ENCODE results near the gene NFATC3. TPM values are rescaled to one million over a fixed set of nuclear protein-coding genes. Genes with fewer than 3 reads are reported as not detected.

NFATC3 gene
- total RNA-seq, 2 donors from 2014 or later, result 15.5 to 19.5 TPM

DNA sequence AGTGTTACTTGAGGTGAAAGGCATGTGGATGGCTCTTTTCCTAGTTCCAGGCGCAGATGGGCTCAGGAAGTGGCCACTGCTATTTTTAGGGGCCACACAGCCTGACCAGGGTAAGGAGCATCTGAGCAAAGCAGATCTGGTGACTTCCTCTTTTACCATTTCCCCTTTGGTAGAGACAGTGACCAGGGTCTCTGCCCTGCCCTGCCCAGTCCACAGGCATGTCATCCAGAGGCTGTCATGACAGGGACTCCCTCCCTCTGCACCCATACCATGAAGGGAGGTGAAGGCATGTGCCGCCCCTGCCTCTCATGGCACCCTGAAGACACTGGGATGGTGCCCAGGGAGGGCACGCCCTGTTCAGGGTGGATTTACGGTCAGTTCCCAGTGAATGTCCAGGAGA is 162.2 kb downstream of the NFATC3 start:
- H3K36me3 ChIP-seq (replicated peaks in 1 of 2; ENCODE audit: insufficient read depth in 1 of 2, low read depth in 2 of 2), result peaks cover 0 to 2% of the 10 kb centered on the region in 2 donors
- 88 to 94% methylated on average over 2 to 4 of the region's 4 CpGs for WGBS, 2 donors
- intact Hi-C loops (cut with DNase I), result no loop called here
- H3K27ac ChIP-seq, result peak overlapping the region in 1 of 4 donors; percentile 31
- no peaks in the 10 kb centered on the region for H3K27me3 ChIP-seq
- TF ChIP-seq POLR2A (IDR thresholded peaks at IDR 0.05) (peak in 1 of 3 donors; percentile 5), CTCF (IDR thresholded peaks at IDR 0.05) (no peak)
- ATAC-seq, result no peak
- no peaks in the 10 kb centered on the region for H3K9me3 ChIP-seq
- H3K4me3 ChIP-seq, result no peak overlapping the region
- H3K4me1 ChIP-seq, result peaks cover 20% of the 10 kb centered on the region
- DNase-seq, result peak in 1 of 4 donors; percentile 57

DNA sequence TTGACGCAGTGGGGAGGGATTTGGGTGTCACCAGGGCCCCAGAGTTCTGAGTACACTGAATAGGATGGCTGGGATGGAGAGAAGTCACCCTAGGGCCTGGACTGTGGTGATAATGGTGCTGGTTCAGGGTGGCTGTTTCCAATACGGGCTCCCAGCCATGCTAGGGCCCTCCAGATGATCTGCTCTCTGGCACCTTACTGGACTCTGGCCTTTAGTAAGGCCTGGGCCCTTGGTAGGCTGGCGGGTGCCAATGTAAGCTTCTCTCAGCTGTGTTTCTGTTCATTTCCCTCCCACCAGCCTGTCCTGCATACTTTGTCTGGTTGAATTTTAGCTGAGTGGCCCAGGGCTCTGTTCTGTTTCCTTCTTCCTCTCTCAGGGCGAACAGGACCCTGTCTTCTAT is 162.8 kb downstream of the NFATC3 start:
- TF ChIP-seq POLR2A (IDR thresholded peaks at IDR 0.05) (no peak), CTCF (IDR thresholded peaks at IDR 0.05) (no peak)
- WGBS, 2 donors, result 83 to 86% methylated on average over 3 to 4 of the region's 4 CpGs
- intact Hi-C loops (cut with DNase I), result no loop called here
- Histone ChIP-seq H3K4me3 (no peak overlapping the region), H3K36me3 (replicated peaks in 1 of 2; ENCODE audit: insufficient read depth in 1 of 2, low read depth in 2 of 2) (peaks cover 0 to 2% of the 10 kb centered on the region in 2 donors), H3K27me3 (no peaks in the 10 kb centered on the region), H3K4me1 (peaks cover 20% of the 10 kb centered on the region), H3K9me3 (no peaks in the 10 kb centered on the region), H3K27ac (peak overlapping the region in 1 of 4 donors; percentile 3)
- no peak for ATAC-seq
- DNase-seq, result no peak

GRCh38 chr16:68249371-68249770 is 164.2 kb downstream of the NFATC3 start:
- H3K27me3 ChIP-seq, result no peaks in the 10 kb centered on the region
- H3K4me1 ChIP-seq, result peaks cover 16% of the 10 kb centered on the region
- H3K27ac ChIP-seq, result no peak overlapping the region
- peaks cover 0 to 2% of the 10 kb centered on the region in 2 donors for H3K36me3 ChIP-seq (replicated peaks in 1 of 2; ENCODE audit: insufficient read depth in 1 of 2, low read depth in 2 of 2)
- no peak overlapping the region for H3K4me3 ChIP-seq
- intact Hi-C loops (cut with DNase I), result no loop called here
- 81 to 87% methylated on average over 4 of the region's 4 CpGs for WGBS, 2 donors
- DNase-seq (no peak), ATAC-seq (no peak)
- TF ChIP-seq CTCF (IDR thresholded peaks at IDR 0.05) (no peak), POLR2A (IDR thresholded peaks at IDR 0.05) (no peak)
- no peaks in the 10 kb centered on the region for H3K9me3 ChIP-seq

DNA sequence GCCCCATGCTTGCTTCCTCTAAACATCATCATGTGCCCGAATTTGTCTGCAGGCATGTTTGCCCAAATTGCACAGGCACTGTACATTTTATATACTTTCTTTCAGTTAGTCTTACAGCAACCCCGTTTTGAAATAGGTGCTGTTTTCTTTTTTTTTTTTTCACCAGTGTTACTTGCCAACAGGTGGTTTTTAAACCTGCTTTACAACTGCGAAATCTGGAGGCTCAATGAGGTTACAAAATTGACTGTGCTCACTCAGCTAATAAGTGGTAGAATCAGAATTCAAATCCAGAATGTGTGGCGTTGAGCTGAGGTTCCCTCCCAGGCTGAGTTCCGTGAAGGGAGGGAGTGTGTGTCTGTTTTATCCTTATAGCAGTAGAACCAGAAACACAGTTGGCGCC is 165.8 kb downstream of the NFATC3 start:
- Histone ChIP-seq H3K27ac (no peak overlapping the region), H3K27me3 (no peaks in the 10 kb centered on the region), H3K36me3 (replicated peaks in 1 of 2; ENCODE audit: insufficient read depth in 1 of 2, low read depth in 2 of 2) (peaks cover 0 to 5% of the 10 kb centered on the region in 2 donors), H3K4me3 (no peak overlapping the region), H3K4me1 (peaks cover 9% of the 10 kb centered on the region), H3K9me3 (no peaks in the 10 kb centered on the region)
- 83 to 90% methylated on average over 6 of the region's 6 CpGs for WGBS, 2 donors
- ATAC-seq, result no peak
- TF ChIP-seq POLR2A (IDR thresholded peaks at IDR 0.05), result no peak
- no peak for TF ChIP-seq CTCF (IDR thresholded peaks at IDR 0.05)
- intact Hi-C loops (cut with DNase I), result no loop called here
- DNase-seq, result no peak

DNA sequence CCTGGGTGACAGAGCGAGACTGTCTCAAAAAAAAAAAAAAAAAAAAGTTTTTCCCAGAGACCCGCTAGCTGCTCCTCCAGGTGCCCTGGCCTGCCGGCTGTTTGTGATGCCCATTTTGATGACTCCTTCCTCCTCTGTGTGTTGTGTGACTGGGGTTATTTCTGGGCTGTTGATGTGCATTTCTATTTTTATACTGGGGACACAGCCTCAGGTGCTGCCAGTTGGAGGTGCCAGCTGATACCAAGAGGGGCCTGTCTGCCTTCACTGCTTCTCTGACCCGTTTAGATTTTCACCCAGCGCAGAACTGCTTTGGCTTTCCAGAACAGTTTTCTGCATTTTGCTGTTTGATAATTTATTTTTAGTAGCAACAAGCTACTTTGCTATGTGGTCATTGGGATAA is 166.7 kb downstream of the NFATC3 start:
- TF ChIP-seq CTCF (IDR thresholded peaks at IDR 0.05), result no peak
- TF ChIP-seq POLR2A (IDR thresholded peaks at IDR 0.05), result no peak
- Histone ChIP-seq H3K36me3 (replicated peaks in 1 of 2; ENCODE audit: insufficient read depth in 1 of 2, low read depth in 2 of 2) (peaks cover 0 to 5% of the 10 kb centered on the region in 2 donors), H3K4me1 (no peaks in the 10 kb centered on the region), H3K27ac (no peak overlapping the region), H3K4me3 (no peak overlapping the region), H3K9me3 (no peaks in the 10 kb centered on the region), H3K27me3 (no peaks in the 10 kb centered on the region)
- DNase-seq (no peak), ATAC-seq (no peak)
- intact Hi-C loops (cut with DNase I), result no loop called here
- WGBS, 2 donors, result 81 to 82% methylated on average over 5 of the region's 5 CpGs

All from body of pancreas (tissue), 4 donors.